GM12874 (cell line): ENCODE measurements around the gene TEX50.

Experiments used
- CTCF ChIP-seq: IDR thresholded peaks from 2 replicates; pipeline ENCODE4 v1.5.1; 2011; ENCODE audit warnings: low read depth, mild to moderate bottlenecking, control low read depth, low read length, moderate library complexity; ENCODE audit not compliant: insufficient read depth

Gene TEX50

GRCh38 chr1:173661271-173661670 lies 26.1 kb downstream of the TEX50 start:
- no peak for TF ChIP-seq CTCF

GRCh38 chr1:173661763-173662162 lies 26.6 kb downstream of the TEX50 start:
- no peak for TF ChIP-seq CTCF

GRCh38 chr1:173663159-173663558 lies 28.0 kb downstream of the TEX50 start:
- TF ChIP-seq CTCF, result no peak

GRCh38 chr1:173666646-173667045 lies 31.5 kb downstream of the TEX50 start:
- TF ChIP-seq CTCF, result no peak

GRCh38 chr1:173669491-173669941 lies 34.4 kb downstream of the TEX50 start, which contains the start of gene ANKRD45:
TSS of gene ANKRD45 (minus strand) at chr1:173669851. CDS start at chr1:173659418, 10,433 bp downstream.
- TF ChIP-seq CTCF, result no peak

GRCh38 chr1:173682184-173682583 lies 47.0 kb downstream of the TEX50 start:
- no peak for TF ChIP-seq CTCF
